Measurements from ENCODE around the gene CFAP161.

DNA sequence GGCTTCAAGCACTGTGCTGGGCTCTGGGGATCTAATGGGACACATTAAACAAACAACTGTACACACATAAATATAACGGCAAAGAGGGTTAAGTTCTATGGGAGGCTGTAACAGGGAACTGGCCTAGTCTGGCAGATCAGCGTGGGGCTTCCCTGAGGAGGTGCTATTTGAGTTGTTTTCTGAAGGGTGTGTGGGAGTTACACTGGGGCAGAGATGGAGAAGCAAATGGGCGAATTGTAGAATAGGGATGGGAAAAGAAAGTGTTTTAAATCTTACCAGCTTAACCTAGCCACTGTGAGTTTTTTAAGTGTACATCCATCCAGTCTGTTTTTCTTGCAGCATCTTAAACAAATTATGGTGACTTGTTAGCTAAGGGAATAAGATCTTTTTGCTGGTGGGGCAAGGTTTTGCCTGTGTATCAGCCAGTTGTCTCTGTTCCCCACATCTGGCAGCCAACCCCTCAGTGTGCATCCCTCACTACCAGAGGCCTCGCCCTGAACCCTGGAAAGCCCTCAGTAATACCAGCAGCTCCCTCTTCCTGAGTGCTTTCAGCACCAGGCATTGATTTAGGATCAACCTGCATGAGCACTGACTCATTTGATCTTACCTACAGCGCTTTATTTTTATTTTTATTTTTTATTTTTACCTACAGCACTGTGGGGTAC is 51.7 kb downstream of the CFAP161 start:
- TF ChIP-seq, protein P1, sequence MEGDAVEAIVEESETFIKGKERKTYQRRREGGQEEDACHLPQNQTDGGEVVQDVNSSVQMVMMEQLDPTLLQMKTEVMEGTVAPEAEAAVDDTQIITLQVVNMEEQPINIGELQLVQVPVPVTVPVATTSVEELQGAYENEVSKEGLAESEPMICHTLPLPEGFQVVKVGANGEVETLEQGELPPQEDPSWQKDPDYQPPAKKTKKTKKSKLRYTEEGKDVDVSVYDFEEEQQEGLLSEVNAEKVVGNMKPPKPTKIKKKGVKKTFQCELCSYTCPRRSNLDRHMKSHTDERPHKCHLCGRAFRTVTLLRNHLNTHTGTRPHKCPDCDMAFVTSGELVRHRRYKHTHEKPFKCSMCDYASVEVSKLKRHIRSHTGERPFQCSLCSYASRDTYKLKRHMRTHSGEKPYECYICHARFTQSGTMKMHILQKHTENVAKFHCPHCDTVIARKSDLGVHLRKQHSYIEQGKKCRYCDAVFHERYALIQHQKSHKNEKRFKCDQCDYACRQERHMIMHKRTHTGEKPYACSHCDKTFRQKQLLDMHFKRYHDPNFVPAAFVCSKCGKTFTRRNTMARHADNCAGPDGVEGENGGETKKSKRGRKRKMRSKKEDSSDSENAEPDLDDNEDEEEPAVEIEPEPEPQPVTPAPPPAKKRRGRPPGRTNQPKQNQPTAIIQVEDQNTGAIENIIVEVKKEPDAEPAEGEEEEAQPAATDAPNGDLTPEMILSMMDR (optimal IDR thresholded peaks at IDR 0.05 in 1 of 3, IDR thresholded peaks at IDR 0.05 in 1 of 3, conservative IDR thresholded peaks at IDR 0.05 in 1 of 3; ENCODE audit: extremely low read depth in 1 of 3, insufficient read depth in 2 of 3, low read length in 3 of 3): no peak
- no peak for TF ChIP-seq EZH2 (IDR thresholded peaks at IDR 0.05; ENCODE audit: low read length)
